K562 (cell line): ENCODE measurements around the gene ACRV1. TPM values are rescaled to one million over a fixed set of nuclear protein-coding genes. Genes with fewer than 3 reads are reported as not detected.

ENCODE experiments used
- ATAC-seq: fragments of 200-7000 bp; cut with Tn5 transposase; 3 replicates; pipeline ENCODE4 v1.9.1; 2020; ENCODE audit warnings: moderate library complexity
- BruUV-seq: library from RNA; stranded (reverse); fragments of 400-500 nt; replicated peaks from 2 replicates; lab custom pipeline; 2021; lab: Mats Ljungman, UMichigan
- CTCF ChIA-PET: fragments of 300-600 bp; formaldehyde crosslinking; extraction: SDS; loops from one replicate; lab custom pipeline; 2021; ENCODE audit warnings: low intra/inter-chr PET ratio; lab: Yijun Ruan, JAX
- POLR2A ChIA-PET: fragments of 300-600, 350-650 bp; sonication (Branson Sonifier 250); formaldehyde crosslinking; extraction: SDS; loops from one replicate; lab custom pipeline; 2021; ENCODE audit warnings: antibody characterized with exemption, inconsistent platforms; lab: Yijun Ruan, JAX
- DNase-seq, 4 experiments: peaks; one replicate each; pipeline versions ENCODE4 v3.0.0 to v3.0.0-alpha.2; 2011 to 2018; ENCODE audit warnings: low spot score in 3 of 4, mixed read lengths in 3 of 4; ENCODE audit errors: extremely low read depth in 1 of 4
- FAIRE-seq: peaks from 2 replicates; lab custom pipeline; 2011; peaks lifted over from hg19 to GRCh38; lab: Jason Lieb, UNC
- H2AFZ ChIP-seq: 2 replicates; pipeline ENCODE4 v1.6.0; 2011; ENCODE audit warnings: low read depth, low read length, control low read depth, inconsistent platforms
- H3K27ac ChIP-seq: fragments of 200-600 bp; 3 replicates; pipeline ENCODE4 v1.8.0; 2011; ENCODE audit warnings: low read depth, mild to moderate bottlenecking, control low read depth, inconsistent platforms, low read length, moderate library complexity, mixed read lengths; ENCODE audit errors: extremely low read depth
- H3K27me3 ChIP-seq, 2 experiments: fragments of 300-600 bp in 1 of 2; 2 replicates in 1 of 2; 3 replicates in 1 of 2; pipeline versions ENCODE4 v1.6.0 to v1.8.0; 2011; ENCODE audit warnings: inconsistent platforms in 2 of 2, low read length in 2 of 2, mild to moderate bottlenecking in 1 of 2, mixed read lengths in 1 of 2, moderate library complexity in 1 of 2; ENCODE audit not compliant: control insufficient read depth in 2 of 2, insufficient read depth in 2 of 2
- H3K36me3 ChIP-seq: fragments of 300-600 bp; 3 replicates; pipeline ENCODE4 v1.8.0; 2011; ENCODE audit warnings: mild to moderate bottlenecking, low read length, inconsistent platforms; ENCODE audit not compliant: control insufficient read depth, insufficient read depth
- H3K4me1 ChIP-seq, 2 experiments: fragments of 200-600 bp in 1 of 2; replicated peaks in 1 of 2; 2 replicates in 1 of 2; 3 replicates in 1 of 2; pipeline versions ENCODE4 v1.5.1 to v1.8.0; 2011; ENCODE audit warnings: inconsistent platforms in 2 of 2, low read length in 2 of 2, mild to moderate bottlenecking in 1 of 2, mixed read lengths in 1 of 2, moderate library complexity in 1 of 2; ENCODE audit not compliant: control insufficient read depth in 2 of 2, insufficient read depth in 2 of 2
- H3K4me2 ChIP-seq: 2 replicates; pipeline ENCODE4 v1.6.1; 2011; ENCODE audit warnings: low read length, control low read depth, inconsistent platforms, mixed read lengths; ENCODE audit not compliant: insufficient read depth
- H3K4me3 ChIP-seq: fragments of 200-600 bp; sonication (generic), shearing (Covaris generic); 2 replicates; pipeline ENCODE4 v1.5.1; 2016; ENCODE audit warnings: control low read depth, inconsistent platforms
- H3K79me2 ChIP-seq: fragments of 200-600 bp; 3 replicates; pipeline ENCODE4 v1.8.0; 2011; ENCODE audit warnings: low read length, inconsistent platforms; ENCODE audit not compliant: control insufficient read depth, insufficient read depth
- H3K9ac ChIP-seq, 2 experiments: 2 replicates each; pipeline versions ENCODE4 v1.6.0 to v1.6.1; 2011; ENCODE audit warnings: low read depth in 2 of 2, low read length in 2 of 2, control low read depth in 1 of 2, inconsistent platforms in 1 of 2, mild to moderate bottlenecking in 1 of 2, mixed read lengths in 1 of 2; ENCODE audit not compliant: insufficient read depth in 1 of 2
- H3K9me1 ChIP-seq: one replicate; pipeline ENCODE4 v1.6.0; 2011; ENCODE audit warnings: inconsistent platforms, mild to moderate bottlenecking, low read length, moderate library complexity; ENCODE audit not compliant: control insufficient read depth, insufficient read depth
- H3K9me3 ChIP-seq: replicated peaks from 2 replicates; pipeline ENCODE4 v1.5.1; 2011; ENCODE audit warnings: low read depth, low read length, inconsistent platforms; ENCODE audit not compliant: control insufficient read depth, insufficient read depth
- H4K20me1 ChIP-seq: replicated peaks from 2 replicates; pipeline ENCODE4 v1.6.1; 2011; ENCODE audit warnings: low read length, inconsistent platforms, mixed read lengths; ENCODE audit not compliant: control insufficient read depth, insufficient read depth
- CBFA2T2 ChIP-seq: fragments of 450-650 bp; conservative IDR thresholded peaks from 2 replicates; pipeline ENCODE4 v1.6.1; 2017; ENCODE audit warnings: mild to moderate bottlenecking
- CBX1 ChIP-seq: sonication (generic); IDR thresholded peaks from 2 replicates; pipeline ENCODE4 v1.6.1; 2016; ENCODE audit warnings: antibody characterized with exemption, low read depth, mild to moderate bottlenecking
- CCNT2 ChIP-seq: IDR thresholded peaks from 2 replicates; pipeline ENCODE4 v1.6.1; 2011; ENCODE audit warnings: borderline replicate concordance, low read depth, mild to moderate bottlenecking, moderate library complexity, mixed read lengths, low read length; ENCODE audit not compliant: insufficient read length; ENCODE audit errors: extremely low read depth
- CHCHD3 ChIP-seq: fragments of 250-450 bp; sonication (Bioruptor Pico); IDR thresholded peaks from 2 replicates; pipeline ENCODE4 v2.1.2; 2022; ENCODE audit warnings: mild to moderate bottlenecking
- HNRNPLL ChIP-seq: fragments of 200-400 bp; formaldehyde crosslinking; IDR thresholded peaks from 2 replicates; pipeline ENCODE4 v1.6.1; 2017; ENCODE audit warnings: low read length, low read depth, mild to moderate bottlenecking; ENCODE audit not compliant: poor library complexity, severe bottlenecking
- MTF1 ChIP-seq: fragments of 250-450 bp; sonication (Bioruptor Pico); IDR thresholded peaks from 2 replicates; pipeline ENCODE4 v1.9.0; 2021; ENCODE audit warnings: moderate library complexity, mild to moderate bottlenecking, inconsistent platforms, borderline replicate concordance
- NFE2 ChIP-seq: IDR thresholded peaks from 2 replicates; pipeline ENCODE4 v1.6.1; 2014; ENCODE audit warnings: antibody characterized with exemption, low read depth
- NUFIP1 ChIP-seq: fragments of 450-650 bp; IDR thresholded peaks from 2 replicates; pipeline ENCODE4 v1.6.1; 2018; ENCODE audit not compliant: partially characterized antibody
- RBM14 ChIP-seq: fragments of 200-400 bp; formaldehyde crosslinking; IDR thresholded peaks from 2 replicates; pipeline ENCODE4 v1.6.1; 2018; ENCODE audit warnings: low read depth, mild to moderate bottlenecking, low read length, moderate library complexity, borderline replicate concordance; ENCODE audit not compliant: insufficient read depth
- TAF7 ChIP-seq: fragments of 450-650 bp; IDR thresholded peaks from 2 replicates; pipeline ENCODE4 v1.6.1; 2016; ENCODE audit warnings: missing genetic modification characterization, missing compliant biosample characterization
- ZNF384 ChIP-seq: IDR thresholded peaks from 2 replicates; pipeline ENCODE4 v1.6.1; 2012; ENCODE audit warnings: low read depth, low read length, improper control_type of control experiment
- ZNF584 ChIP-seq: fragments of 200-800 bp; sonication (Bioruptor generic); IDR thresholded peaks from 2 replicates; pipeline ENCODE4 v1.6.1; 2016; ENCODE audit warnings: low read depth, mild to moderate bottlenecking, missing genetic modification characterization, missing compliant biosample characterization
- WGBS: fragments of 100-300 bp; shearing (Covaris generic); methylation state at CpG from one replicate; pipeline ENCODE4 v1.1.6; 2016; ENCODE audit warnings: low coverage, mixed read lengths; ENCODE audit not compliant: insufficient coverage; ENCODE audit errors: missing lambda C conversion rate; 5-methylcytosine and 5-hydroxymethylcytosine counted together
- in situ Hi-C: fragments of 300-500 bp; cut with MboI; formaldehyde crosslinking; loops from 4 replicates; pipeline ENCODE4 v1.15.0; 2018; ENCODE audit warnings: inconsistent platforms, mixed read lengths
- intact Hi-C: fragments of 100-400 bp; cut with micrococcal nuclease; formaldehyde crosslinking; loops from 2 replicates; pipeline ENCODE4 v1.14.2; 2022
- polyA plus RNA-seq, 8 experiments: library from polyadenylated mRNA; depleted of rRNA in 4 of 8; stranded (reverse) in 5 of 8; unstranded in 3 of 8; fragments of >200 nt; fragmentation: Nextera tagmentation in 2 of 8; fragmentation: Illumina TruSeq in 1 of 8; extraction: Ambion mirVana in 2 of 8; extraction: Trizol in 1 of 8; gene quantifications; 2 replicates each; pipeline versions ENCODE4 v1.2.1 to v1.2.3, GENCODE V29; 2011 to 2014; ENCODE audit warnings: inconsistent platforms in 1 of 8, missing spikeins in 1 of 8
- total RNA-seq, 7 experiments: library from RNA; depleted of rRNA in 6 of 7; stranded (reverse); fragments of >200 nt in 6 of 7; fragmentation: Illumina TruSeq in 2 of 7; extraction: Trizol in 2 of 7; gene quantifications; 2 replicates each; pipeline versions ENCODE4 v1.2.1 to v1.2.3, GENCODE V29; 2011 to 2021; ENCODE audit warnings: low replicate concordance in 1 of 7
- TF ChIP-seq, protein P1 (sequence below), 2 experiments: fragments of 200-800 bp in 1 of 2; sonication (Bioruptor generic) in 1 of 2; sonication (generic) in 1 of 2; formaldehyde crosslinking in 1 of 2; IDR thresholded peaks in 1 of 2; conservative IDR thresholded peaks in 1 of 2; 2 replicates each; pipeline versions ENCODE4 v1.5.0 to v1.6.1; 2016 to 2020; ENCODE audit warnings: missing compliant biosample characterization in 1 of 2, missing genetic modification characterization in 1 of 2, missing genetic modification reagents in 1 of 2
- TF ChIP-seq, protein P2 (sequence below): fragments of 450-650 bp; formaldehyde crosslinking; IDR thresholded peaks from 2 replicates; pipeline ENCODE4 v1.4.0; 2022; ENCODE audit warnings: mild to moderate bottlenecking, moderate library complexity
- TF ChIP-seq, protein P3 (sequence below): IDR thresholded peaks from 3 replicates; pipeline ENCODE4 v1.6.1; 2011; ENCODE audit warnings: borderline replicate concordance, mild to moderate bottlenecking; ENCODE audit not compliant: insufficient read length, insufficient read depth
- TF ChIP-seq, protein P4 (sequence below): fragments of 200-800 bp; sonication (Bioruptor generic); IDR thresholded peaks from 2 replicates; pipeline ENCODE4 v1.6.1; 2017; ENCODE audit warnings: missing genetic modification characterization, missing compliant biosample characterization

Gene ACRV1
- total and polyA plus RNA-seq, 9 of the 15 experiments (the other 6 are each of a cell fraction or from before 2014, with no cell fraction given): 0.22 to 0.25 TPM; not detected in 7

DNA sequence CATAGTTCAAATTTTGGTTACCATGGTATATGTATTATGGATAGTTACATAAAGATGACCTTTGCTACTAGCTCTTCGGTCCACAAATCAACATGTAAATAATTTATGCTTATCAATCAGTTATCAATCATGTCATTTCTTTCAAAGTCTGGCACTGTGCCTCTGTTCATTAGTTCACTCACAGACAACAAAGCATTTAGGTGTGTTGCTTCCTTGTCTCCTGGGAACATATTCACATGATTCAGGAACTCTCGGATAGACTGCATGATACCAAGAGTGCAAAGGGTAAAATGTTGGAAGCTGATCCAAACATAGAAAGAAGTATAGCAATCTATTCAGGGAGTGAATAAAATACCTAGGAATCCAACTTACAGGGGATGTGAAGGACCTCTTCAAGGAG is 14.3 kb upstream of the ACRV1 start:
- Histone ChIP-seq H3K27ac (no peak overlapping the region), H3K9ac (no peak overlapping the region), H3K36me3 (no peaks in the 10 kb centered on the region), H3K4me3 (no peak overlapping the region), H3K4me1 (no peaks in the 10 kb centered on the region), H3K79me2 (no peaks in the 10 kb centered on the region), H2AFZ (no peak overlapping the region), H3K27me3 (peaks cover 15 to 52% of the 10 kb centered on the region in 2 experiments; a peak in 4 of 5 replicates), H3K9me1 (no peaks in the 10 kb centered on the region), H3K4me2 (no peak overlapping the region)
- intact Hi-C loops: no loop called here
- ATAC-seq (no peak), FAIRE-seq (no peak)
- WGBS: 0% methylated on average over 2 of the region's 2 CpGs
- no TSS peak for BruUV-seq
- CTCF ChIA-PET: no interaction called here
- in situ Hi-C loops: no loop called here
- no peak for TF ChIP-seq CBFA2T2
- TF ChIP-seq CHCHD3 (CRISPR knock-in tag): no peak
- TF ChIP-seq HNRNPLL: no peak
- no peak for TF ChIP-seq ZNF584 (CRISPR knock-in tag)
- no peak for TF ChIP-seq CBX1
- TF ChIP-seq, protein P1, sequence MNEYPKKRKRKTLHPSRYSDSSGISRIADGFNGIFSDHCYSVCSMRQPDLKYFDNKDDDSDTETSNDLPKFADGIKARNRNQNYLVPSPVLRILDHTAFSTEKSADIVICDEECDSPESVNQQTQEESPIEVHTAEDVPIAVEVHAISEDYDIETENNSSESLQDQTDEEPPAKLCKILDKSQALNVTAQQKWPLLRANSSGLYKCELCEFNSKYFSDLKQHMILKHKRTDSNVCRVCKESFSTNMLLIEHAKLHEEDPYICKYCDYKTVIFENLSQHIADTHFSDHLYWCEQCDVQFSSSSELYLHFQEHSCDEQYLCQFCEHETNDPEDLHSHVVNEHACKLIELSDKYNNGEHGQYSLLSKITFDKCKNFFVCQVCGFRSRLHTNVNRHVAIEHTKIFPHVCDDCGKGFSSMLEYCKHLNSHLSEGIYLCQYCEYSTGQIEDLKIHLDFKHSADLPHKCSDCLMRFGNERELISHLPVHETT (CRISPR knock-in tag; conservative IDR thresholded peaks at IDR 0.05 in 1 of 2, IDR thresholded peaks at IDR 0.05 in 1 of 2): no peak
- TF ChIP-seq, protein P2, sequence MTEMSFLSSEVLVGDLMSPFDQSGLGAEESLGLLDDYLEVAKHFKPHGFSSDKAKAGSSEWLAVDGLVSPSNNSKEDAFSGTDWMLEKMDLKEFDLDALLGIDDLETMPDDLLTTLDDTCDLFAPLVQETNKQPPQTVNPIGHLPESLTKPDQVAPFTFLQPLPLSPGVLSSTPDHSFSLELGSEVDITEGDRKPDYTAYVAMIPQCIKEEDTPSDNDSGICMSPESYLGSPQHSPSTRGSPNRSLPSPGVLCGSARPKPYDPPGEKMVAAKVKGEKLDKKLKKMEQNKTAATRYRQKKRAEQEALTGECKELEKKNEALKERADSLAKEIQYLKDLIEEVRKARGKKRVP (CRISPR knock-in tag): no peak
- no peak for TF ChIP-seq RBM14
- no peak for TF ChIP-seq NFE2
- TF ChIP-seq ZNF384: no peak
- TF ChIP-seq, protein P3, sequence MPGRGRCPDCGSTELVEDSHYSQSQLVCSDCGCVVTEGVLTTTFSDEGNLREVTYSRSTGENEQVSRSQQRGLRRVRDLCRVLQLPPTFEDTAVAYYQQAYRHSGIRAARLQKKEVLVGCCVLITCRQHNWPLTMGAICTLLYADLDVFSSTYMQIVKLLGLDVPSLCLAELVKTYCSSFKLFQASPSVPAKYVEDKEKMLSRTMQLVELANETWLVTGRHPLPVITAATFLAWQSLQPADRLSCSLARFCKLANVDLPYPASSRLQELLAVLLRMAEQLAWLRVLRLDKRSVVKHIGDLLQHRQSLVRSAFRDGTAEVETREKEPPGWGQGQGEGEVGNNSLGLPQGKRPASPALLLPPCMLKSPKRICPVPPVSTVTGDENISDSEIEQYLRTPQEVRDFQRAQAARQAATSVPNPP: no peak
- no peak for TF ChIP-seq MTF1 (CRISPR knock-in tag)
- no peak for TF ChIP-seq TAF7 (tag)
- TF ChIP-seq NUFIP1: no peak
- TF ChIP-seq, protein P4, sequence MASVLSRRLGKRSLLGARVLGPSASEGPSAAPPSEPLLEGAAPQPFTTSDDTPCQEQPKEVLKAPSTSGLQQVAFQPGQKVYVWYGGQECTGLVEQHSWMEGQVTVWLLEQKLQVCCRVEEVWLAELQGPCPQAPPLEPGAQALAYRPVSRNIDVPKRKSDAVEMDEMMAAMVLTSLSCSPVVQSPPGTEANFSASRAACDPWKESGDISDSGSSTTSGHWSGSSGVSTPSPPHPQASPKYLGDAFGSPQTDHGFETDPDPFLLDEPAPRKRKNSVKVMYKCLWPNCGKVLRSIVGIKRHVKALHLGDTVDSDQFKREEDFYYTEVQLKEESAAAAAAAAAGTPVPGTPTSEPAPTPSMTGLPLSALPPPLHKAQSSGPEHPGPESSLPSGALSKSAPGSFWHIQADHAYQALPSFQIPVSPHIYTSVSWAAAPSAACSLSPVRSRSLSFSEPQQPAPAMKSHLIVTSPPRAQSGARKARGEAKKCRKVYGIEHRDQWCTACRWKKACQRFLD: no peak
- no peak for TF ChIP-seq CCNT2
- TF ChIP-seq, all 486 proteins: peak for 0
- Histone ChIP-seq H3K9me3 (no peaks in the 10 kb centered on the region), H4K20me1 (no peaks in the 10 kb centered on the region)
- POLR2A ChIA-PET: no interaction called here
- DNase-seq: no peak
